Measurements from ENCODE around the gene PDIA5.

DNA sequence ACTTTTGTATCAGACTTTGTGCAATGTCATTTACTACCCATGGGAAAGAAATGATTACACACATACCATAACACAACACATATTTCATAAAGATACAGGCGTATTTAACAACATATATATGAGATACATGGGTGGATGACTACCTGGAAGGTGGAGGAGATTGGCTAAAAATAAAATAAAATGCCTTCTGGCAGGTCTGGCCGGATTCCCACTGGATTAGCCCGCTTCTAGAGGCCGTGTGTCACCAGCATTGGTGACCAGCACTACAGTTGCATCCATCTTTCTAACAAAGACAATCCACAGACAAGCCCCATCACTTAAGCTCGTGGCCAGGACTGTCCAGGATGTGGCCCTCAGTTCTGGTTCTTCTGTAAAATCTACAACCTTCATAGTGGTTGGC, 114.0 kb downstream of the PDIA5 start:
- TF ChIP-seq, protein P1, sequence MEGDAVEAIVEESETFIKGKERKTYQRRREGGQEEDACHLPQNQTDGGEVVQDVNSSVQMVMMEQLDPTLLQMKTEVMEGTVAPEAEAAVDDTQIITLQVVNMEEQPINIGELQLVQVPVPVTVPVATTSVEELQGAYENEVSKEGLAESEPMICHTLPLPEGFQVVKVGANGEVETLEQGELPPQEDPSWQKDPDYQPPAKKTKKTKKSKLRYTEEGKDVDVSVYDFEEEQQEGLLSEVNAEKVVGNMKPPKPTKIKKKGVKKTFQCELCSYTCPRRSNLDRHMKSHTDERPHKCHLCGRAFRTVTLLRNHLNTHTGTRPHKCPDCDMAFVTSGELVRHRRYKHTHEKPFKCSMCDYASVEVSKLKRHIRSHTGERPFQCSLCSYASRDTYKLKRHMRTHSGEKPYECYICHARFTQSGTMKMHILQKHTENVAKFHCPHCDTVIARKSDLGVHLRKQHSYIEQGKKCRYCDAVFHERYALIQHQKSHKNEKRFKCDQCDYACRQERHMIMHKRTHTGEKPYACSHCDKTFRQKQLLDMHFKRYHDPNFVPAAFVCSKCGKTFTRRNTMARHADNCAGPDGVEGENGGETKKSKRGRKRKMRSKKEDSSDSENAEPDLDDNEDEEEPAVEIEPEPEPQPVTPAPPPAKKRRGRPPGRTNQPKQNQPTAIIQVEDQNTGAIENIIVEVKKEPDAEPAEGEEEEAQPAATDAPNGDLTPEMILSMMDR (IDR thresholded peaks at IDR 0.05) = no peak
- TF ChIP-seq POLR2A (IDR thresholded peaks at IDR 0.05) = no peak

All from esophagus squamous epithelium (tissue), 4 donors.